Neural cell (in vitro differentiated cells): ENCODE results near the gene ZNF385C.

Experiments
- EP300 ChIP-seq: fragments of 450-650 bp; conservative IDR thresholded peaks from 2 replicates; pipeline ENCODE4 v1.6.1; 2014; ENCODE audit warnings: antibody characterized with exemption, mild to moderate bottlenecking, moderate library complexity; ENCODE audit not compliant: poor library complexity, severe bottlenecking
- EZH2 ChIP-seq: fragments of 200-600, 300-800 bp; shearing (Covaris generic), sonication (generic); IDR thresholded peaks from 2 replicates; pipeline ENCODE4 v1.6.1; 2014; ENCODE audit warnings: antibody characterized with exemption, low read length, borderline replicate concordance, mild to moderate bottlenecking; ENCODE audit not compliant: insufficient read depth, poor library complexity, severe bottlenecking
- POLR2AphosphoS5 ChIP-seq: IDR thresholded peaks from 2 replicates; pipeline ENCODE4 v1.6.1; 2012
- RAD21 ChIP-seq: fragments of 450-650 bp; conservative IDR thresholded peaks from 2 replicates; pipeline ENCODE4 v1.6.1; 2014; ENCODE audit warnings: antibody characterized with exemption, mild to moderate bottlenecking, moderate library complexity
- SMC3 ChIP-seq: fragments of 450-650 bp; conservative IDR thresholded peaks from 2 replicates; pipeline ENCODE4 v1.6.1; 2014; ENCODE audit warnings: antibody characterized with exemption, mild to moderate bottlenecking, moderate library complexity; ENCODE audit not compliant: poor library complexity
- TAF1 ChIP-seq: IDR thresholded peaks from 2 replicates; pipeline ENCODE4 v1.6.1; 2012; ENCODE audit warnings: low read depth
- TF ChIP-seq, protein P1 (sequence below): fragments of 450-650 bp; IDR thresholded peaks from 2 replicates; pipeline ENCODE4 v1.5.1; 2014; ENCODE audit warnings: antibody characterized with exemption, mild to moderate bottlenecking, moderate library complexity; ENCODE audit not compliant: poor library complexity, severe bottlenecking
- TF ChIP-seq, protein P2 (sequence below): IDR thresholded peaks from 2 replicates; pipeline ENCODE4 v1.6.1; 2012; ENCODE audit warnings: borderline replicate concordance

DNA sequence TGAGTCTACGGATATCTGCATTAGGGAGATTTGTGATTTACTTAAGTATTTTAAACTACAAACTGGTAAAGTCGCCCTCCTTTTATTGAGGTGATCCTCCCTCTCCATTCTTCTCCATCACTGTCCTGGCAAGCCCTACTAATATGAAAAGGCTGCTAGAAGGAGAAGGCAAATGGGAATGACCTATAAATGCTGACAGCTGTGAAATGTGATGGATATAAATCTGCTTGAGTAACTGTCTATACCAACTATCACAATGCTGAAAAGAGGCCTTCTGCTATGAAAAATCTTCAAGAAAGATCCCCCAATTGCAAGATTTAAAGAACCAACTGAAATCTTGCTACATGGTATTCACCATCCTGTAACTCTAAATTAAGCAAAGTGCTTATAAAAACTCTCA lies 96.5 kb downstream of the ZNF385C start:
- no peak for TF ChIP-seq EZH2
- no peak for TF ChIP-seq POLR2AphosphoS5
- TF ChIP-seq, protein P1, sequence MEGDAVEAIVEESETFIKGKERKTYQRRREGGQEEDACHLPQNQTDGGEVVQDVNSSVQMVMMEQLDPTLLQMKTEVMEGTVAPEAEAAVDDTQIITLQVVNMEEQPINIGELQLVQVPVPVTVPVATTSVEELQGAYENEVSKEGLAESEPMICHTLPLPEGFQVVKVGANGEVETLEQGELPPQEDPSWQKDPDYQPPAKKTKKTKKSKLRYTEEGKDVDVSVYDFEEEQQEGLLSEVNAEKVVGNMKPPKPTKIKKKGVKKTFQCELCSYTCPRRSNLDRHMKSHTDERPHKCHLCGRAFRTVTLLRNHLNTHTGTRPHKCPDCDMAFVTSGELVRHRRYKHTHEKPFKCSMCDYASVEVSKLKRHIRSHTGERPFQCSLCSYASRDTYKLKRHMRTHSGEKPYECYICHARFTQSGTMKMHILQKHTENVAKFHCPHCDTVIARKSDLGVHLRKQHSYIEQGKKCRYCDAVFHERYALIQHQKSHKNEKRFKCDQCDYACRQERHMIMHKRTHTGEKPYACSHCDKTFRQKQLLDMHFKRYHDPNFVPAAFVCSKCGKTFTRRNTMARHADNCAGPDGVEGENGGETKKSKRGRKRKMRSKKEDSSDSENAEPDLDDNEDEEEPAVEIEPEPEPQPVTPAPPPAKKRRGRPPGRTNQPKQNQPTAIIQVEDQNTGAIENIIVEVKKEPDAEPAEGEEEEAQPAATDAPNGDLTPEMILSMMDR, result no peak
- TF ChIP-seq, protein P2, sequence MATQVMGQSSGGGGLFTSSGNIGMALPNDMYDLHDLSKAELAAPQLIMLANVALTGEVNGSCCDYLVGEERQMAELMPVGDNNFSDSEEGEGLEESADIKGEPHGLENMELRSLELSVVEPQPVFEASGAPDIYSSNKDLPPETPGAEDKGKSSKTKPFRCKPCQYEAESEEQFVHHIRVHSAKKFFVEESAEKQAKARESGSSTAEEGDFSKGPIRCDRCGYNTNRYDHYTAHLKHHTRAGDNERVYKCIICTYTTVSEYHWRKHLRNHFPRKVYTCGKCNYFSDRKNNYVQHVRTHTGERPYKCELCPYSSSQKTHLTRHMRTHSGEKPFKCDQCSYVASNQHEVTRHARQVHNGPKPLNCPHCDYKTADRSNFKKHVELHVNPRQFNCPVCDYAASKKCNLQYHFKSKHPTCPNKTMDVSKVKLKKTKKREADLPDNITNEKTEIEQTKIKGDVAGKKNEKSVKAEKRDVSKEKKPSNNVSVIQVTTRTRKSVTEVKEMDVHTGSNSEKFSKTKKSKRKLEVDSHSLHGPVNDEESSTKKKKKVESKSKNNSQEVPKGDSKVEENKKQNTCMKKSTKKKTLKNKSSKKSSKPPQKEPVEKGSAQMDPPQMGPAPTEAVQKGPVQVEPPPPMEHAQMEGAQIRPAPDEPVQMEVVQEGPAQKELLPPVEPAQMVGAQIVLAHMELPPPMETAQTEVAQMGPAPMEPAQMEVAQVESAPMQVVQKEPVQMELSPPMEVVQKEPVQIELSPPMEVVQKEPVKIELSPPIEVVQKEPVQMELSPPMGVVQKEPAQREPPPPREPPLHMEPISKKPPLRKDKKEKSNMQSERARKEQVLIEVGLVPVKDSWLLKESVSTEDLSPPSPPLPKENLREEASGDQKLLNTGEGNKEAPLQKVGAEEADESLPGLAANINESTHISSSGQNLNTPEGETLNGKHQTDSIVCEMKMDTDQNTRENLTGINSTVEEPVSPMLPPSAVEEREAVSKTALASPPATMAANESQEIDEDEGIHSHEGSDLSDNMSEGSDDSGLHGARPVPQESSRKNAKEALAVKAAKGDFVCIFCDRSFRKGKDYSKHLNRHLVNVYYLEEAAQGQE, result no peak
- no peak for TF ChIP-seq EP300
- TF ChIP-seq SMC3, result no peak
- no peak for TF ChIP-seq TAF1
- TF ChIP-seq RAD21, result no peak
